Esophagus muscularis mucosa (tissue), 4 donors: ENCODE data around the gene TRMO. TPM values are rescaled to one million over a fixed set of nuclear protein-coding genes. Genes with fewer than 3 reads are reported as not detected.

ENCODE experiments used
- DNase-seq: peaks from one replicate; pipeline ENCODE4 v3.0.0-alpha.2; 2017; ENCODE audit errors: extremely low spot score
- H3K27ac ChIP-seq, 4 donors: fragments of 200-600 bp; sonication (generic); replicated peaks in 1 of 4; 1 replicate in 3 of 4; 2 replicates in 1 of 4; pipeline ENCODE4 v1.5.1; 2016 to 2019; ENCODE audit warnings: mild to moderate bottlenecking in 1 of 4
- H3K27me3 ChIP-seq, 4 donors: fragments of 200-600 bp; sonication (generic); one replicate each; pipeline versions ENCODE4 v1.5.1 to v1.6.0; 2016 to 2019
- H3K36me3 ChIP-seq, 4 donors: fragments of 200-600 bp; sonication (generic); one replicate each; pipeline ENCODE4 v1.5.1; 2016 to 2019
- H3K4me1 ChIP-seq, 4 donors: fragments of 200-600 bp; sonication (generic); one replicate each; pipeline ENCODE4 v1.5.1; 2016 to 2019
- H3K4me3 ChIP-seq, 4 donors: fragments of 200-600 bp; sonication (generic); 1 replicate in 2 of 4; 2 replicates in 2 of 4; pipeline ENCODE4 v1.5.1; 2016 to 2019; ENCODE audit warnings: mild to moderate bottlenecking in 4 of 4, moderate library complexity in 1 of 4
- H3K9me3 ChIP-seq, 4 donors: fragments of 200-600 bp; sonication (generic); 1 replicate in 3 of 4; 2 replicates in 1 of 4; pipeline ENCODE4 v1.5.1; 2016 to 2019
- CTCF ChIP-seq, 3 experiments: fragments of 200-600 bp in 2 of 3; fragments of 450-650 bp in 1 of 3; sonication (generic) in 2 of 3; IDR thresholded peaks; one replicate each; pipeline ENCODE4 v1.5.1; 2017 to 2019; ENCODE audit warnings: antibody characterized with exemption in 3 of 3, mild to moderate bottlenecking in 2 of 3, moderate library complexity in 1 of 3
- EP300 ChIP-seq: sonication (generic); formaldehyde crosslinking; IDR thresholded peaks from one replicate; pipeline ENCODE4 v1.6.1; 2017; ENCODE audit warnings: antibody characterized with exemption
- POLR2A ChIP-seq: fragments of 450-650 bp; IDR thresholded peaks from one replicate; pipeline ENCODE4 v1.6.1; 2017; ENCODE audit warnings: antibody characterized with exemption, moderate library complexity, mild to moderate bottlenecking, low read depth
- POLR2AphosphoS5 ChIP-seq, 2 donors: sonication (generic); formaldehyde crosslinking; IDR thresholded peaks; one replicate each; pipeline ENCODE4 v1.6.1; 2017; ENCODE audit warnings: antibody characterized with exemption in 2 of 2
- WGBS: methylation state at CpG from one replicate; pipeline ENCODE4 v1.1.5; 2018; 5-methylcytosine and 5-hydroxymethylcytosine counted together
- intact Hi-C: fragments of 100-400 bp; cut with DNase I; formaldehyde crosslinking; loops from one replicate; pipeline ENCODE4 v1.15.1; 2023
- total RNA-seq, 4 donors: library from RNA; depleted of rRNA; stranded (reverse); fragments of >200 nt; gene quantifications; one replicate each; pipeline versions ENCODE4 v1.1.0 to v1.2.1, GENCODE V29; 2016

TRMO gene
- total RNA-seq, 4 donors from 2014 or later = 16.6 to 22.7 (median 18.8) TPM

DNA sequence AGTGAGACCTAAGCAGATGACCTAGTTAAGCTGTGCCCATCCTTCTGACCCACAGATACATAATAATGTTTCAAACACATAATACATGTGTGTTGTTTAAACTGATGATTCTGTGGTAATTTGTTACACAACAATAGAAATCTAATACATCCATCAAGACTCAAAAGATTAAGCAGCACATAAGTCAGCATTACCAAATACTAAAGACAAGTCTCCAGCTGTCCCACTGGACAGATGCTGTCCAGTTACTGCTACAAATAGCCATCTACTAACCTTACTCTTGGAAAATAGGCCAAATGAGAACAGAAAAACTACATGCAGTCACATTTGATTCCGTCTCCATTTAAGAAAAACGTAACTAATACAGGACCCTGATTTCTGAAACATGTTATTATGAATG, 10.8 kb downstream of the TRMO start:
- no peak for DNase-seq
- intact Hi-C loops = no loop called here
- Histone ChIP-seq H3K4me3 (no peak overlapping the region), H3K27ac (no peak overlapping the region), H3K4me1 (peaks cover 4 to 27% (median 11%) of the 10 kb centered on the region in 4 donors), H3K9me3 (no peaks in the 10 kb centered on the region), H3K27me3 (no peaks in the 10 kb centered on the region), H3K36me3 (peaks cover 26 to 95% (median 73%) of the 10 kb centered on the region in 4 donors)
- 91% methylated on average over 2 of the region's 2 CpGs for WGBS
- no peak for TF ChIP-seq POLR2A
- no peak for TF ChIP-seq CTCF (IDR thresholded peaks at IDR 0.05)
- no peak for TF ChIP-seq EP300
- TF ChIP-seq POLR2AphosphoS5 (IDR thresholded peaks at IDR 0.05) = no peak

GRCh38 chr9:97910357-97910756, 11.9 kb downstream of the TRMO start:
- 97% methylated on average over 6 of the region's 6 CpGs for WGBS
- no peak for TF ChIP-seq POLR2AphosphoS5 (IDR thresholded peaks at IDR 0.05)
- TF ChIP-seq EP300 = no peak
- no peak for TF ChIP-seq POLR2A
- TF ChIP-seq CTCF (IDR thresholded peaks at IDR 0.05) = no peak
- Histone ChIP-seq H3K36me3 (peaks cover 26 to 89% (median 67%) of the 10 kb centered on the region in 4 donors), H3K4me3 (no peak overlapping the region), H3K9me3 (no peaks in the 10 kb centered on the region), H3K4me1 (peaks cover 7 to 36% (median 16%) of the 10 kb centered on the region in 4 donors), H3K27me3 (no peaks in the 10 kb centered on the region), H3K27ac (no peak overlapping the region)
- DNase-seq = no peak
- intact Hi-C loops = no loop called here

- 100% methylated on average over 1 of the region's 1 CpG for WGBS
Observed at GRCh38 chr9:97908705-97909104, 13.6 kb downstream of the TRMO start.

GRCh38 chr9:97907632-97908031, 14.7 kb downstream of the TRMO start:
- peaks cover 7 to 36% (median 16%) of the 10 kb centered on the region in 4 donors for H3K4me1 ChIP-seq
- H3K9me3 ChIP-seq = no peaks in the 10 kb centered on the region
- no peak overlapping the region for H3K27ac ChIP-seq
- TF ChIP-seq CTCF (IDR thresholded peaks at IDR 0.05) (no peak), POLR2AphosphoS5 (IDR thresholded peaks at IDR 0.05) (no peak), EP300 (no peak), POLR2A (no peak)
- intact Hi-C loops = no loop called here
- peak; percentile 14 for DNase-seq
- WGBS = 86% methylated on average over 5 of the region's 5 CpGs
- H3K27me3 ChIP-seq = no peaks in the 10 kb centered on the region
- H3K4me3 ChIP-seq = no peak overlapping the region
- peaks cover 29 to 80% (median 67%) of the 10 kb centered on the region in 4 donors for H3K36me3 ChIP-seq

More at GRCh38 chr9:97908705-97909104, 13.6 kb downstream of the TRMO start:
- TF ChIP-seq EP300 = no peak
- TF ChIP-seq POLR2A = no peak
- no peak for TF ChIP-seq POLR2AphosphoS5 (IDR thresholded peaks at IDR 0.05)
- TF ChIP-seq CTCF (IDR thresholded peaks at IDR 0.05) = no peak
- intact Hi-C loops = no loop called here
- Histone ChIP-seq H3K27me3 (no peaks in the 10 kb centered on the region), H3K36me3 (peaks cover 26 to 87% (median 71%) of the 10 kb centered on the region in 4 donors), H3K4me1 (peaks cover 7 to 36% (median 16%) of the 10 kb centered on the region in 4 donors), H3K27ac (no peak overlapping the region), H3K4me3 (no peak overlapping the region), H3K9me3 (no peaks in the 10 kb centered on the region)
- no peak for DNase-seq

DNA sequence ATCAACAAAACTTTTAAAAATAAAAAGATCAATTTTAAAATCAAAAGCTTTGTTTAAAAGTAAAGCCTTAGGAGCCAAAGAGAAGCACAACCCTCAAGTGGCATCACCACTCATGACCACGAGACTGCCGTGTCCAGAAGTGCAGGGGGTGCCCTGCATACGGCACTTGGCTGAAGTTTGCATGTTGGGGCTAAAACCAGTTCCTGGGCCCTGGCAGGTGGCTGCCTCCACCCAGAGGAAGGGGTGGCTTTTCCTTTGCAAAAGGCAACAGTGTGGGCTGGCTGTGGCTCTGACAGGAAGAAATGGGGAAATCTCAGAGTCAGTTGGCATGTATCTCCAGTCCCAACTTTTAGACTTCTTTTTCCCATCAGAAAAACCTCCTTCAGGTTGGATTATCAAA, 15.3 kb downstream of the TRMO start:
- intact Hi-C loops = no loop called here
- TF ChIP-seq EP300 = no peak
- peaks cover 23 to 78% (median 62%) of the 10 kb centered on the region in 4 donors for H3K36me3 ChIP-seq

More for the DNA sequence above, 15.3 kb downstream of the TRMO start:
- Histone ChIP-seq H3K27me3 (no peaks in the 10 kb centered on the region), H3K9me3 (no peaks in the 10 kb centered on the region), H3K27ac (peak overlapping the region in 1 of 4 donors; percentile 20), H3K4me3 (no peak overlapping the region), H3K4me1 (peaks cover 7 to 36% (median 16%) of the 10 kb centered on the region in 4 donors)
- peak; percentile 47 for DNase-seq
- WGBS = 72% methylated on average over 3 of the region's 3 CpGs
